ENCODE data around the gene FXYD7.
"Not testable (repeated sequence)": the region's sequence is repeated elsewhere in the genome, so short reads cannot be mapped to it uniquely, and the experiment has no call there.

The FXYD7 gene

DNA sequence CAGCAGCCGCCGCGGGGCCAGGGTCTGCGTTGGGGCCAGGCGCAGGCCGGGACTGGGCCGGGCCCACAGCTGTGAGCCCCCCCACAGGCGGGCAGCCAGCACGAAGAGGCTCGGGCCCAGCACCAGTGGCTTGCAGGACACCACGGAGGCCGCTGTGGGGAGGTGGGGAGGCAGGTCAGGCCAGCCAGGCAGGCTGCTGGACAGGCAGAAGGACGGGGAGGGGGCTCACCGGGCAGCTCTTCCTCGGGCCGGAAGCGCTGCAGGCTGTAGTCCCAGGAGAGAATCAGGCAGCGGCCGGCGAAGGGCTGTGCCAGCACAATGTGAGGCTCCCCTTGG, 16.5 kb upstream of the FXYD7 start:
- H4K8ac ChIP-seq (ENCODE audit: low read depth, low read length), result no peak overlapping the region
- H4K12ac ChIP-seq (ENCODE audit: low read depth, low read length), result no peak overlapping the region
- H3K27ac ChIP-seq (ENCODE audit: low read depth, low read length), result no peak overlapping the region
- no peak overlapping the region for H2BK5ac ChIP-seq (ENCODE audit: low read depth, low read length, poor library complexity)
- H4K91ac ChIP-seq (ENCODE audit: low read depth, low read length), result no peak overlapping the region
- H2AK5ac ChIP-seq (ENCODE audit: low read length), result no peak overlapping the region
- no peak overlapping the region for H2BK12ac ChIP-seq (ENCODE audit: low read length)
- no peak overlapping the region for H3K23ac ChIP-seq (ENCODE audit: low read length)
- H3K4ac ChIP-seq (ENCODE audit: low read depth, low read length), result no peak overlapping the region
- no CpG with 5 or more reads among the region's 20 CpGs for WGBS (ENCODE audit: extremely low coverage, insufficient coverage, insufficient read length)
- no peak overlapping the region for H3K4me3 ChIP-seq (ENCODE audit: low read depth, low read length)
- no peak overlapping the region for H3K4me2 ChIP-seq (ENCODE audit: low read length)
- no peaks in the 10 kb centered on the region for H3K4me1 ChIP-seq (ENCODE audit: control insufficient read depth in 1 of 2, insufficient read depth in 2 of 2, low read length in 2 of 2)
- H3K14ac ChIP-seq (ENCODE audit: low read length), result no peak overlapping the region
- no peak overlapping the region for H2AFZ ChIP-seq (ENCODE audit: insufficient read depth, low read length, poor library complexity)
- H3K79me2 ChIP-seq (ENCODE audit: control insufficient read depth, insufficient read depth, low read length, poor library complexity), result no peaks in the 10 kb centered on the region
- DNase-seq, result no peak
- no peak overlapping the region for H3K9ac ChIP-seq (ENCODE audit: low read length)
- no peaks in the 10 kb centered on the region for H3K36me3 ChIP-seq (ENCODE audit: control insufficient read depth in 1 of 2, insufficient read depth in 2 of 2, low read length in 2 of 2)
- H3K9me3 ChIP-seq (ENCODE audit: insufficient read depth, low read depth, low read length), result peaks cover 2% of the 10 kb centered on the region
- no peaks in the 10 kb centered on the region for H3K27me3 ChIP-seq (ENCODE audit: insufficient read depth, low read length)
- H3K79me1 ChIP-seq (ENCODE audit: low read length), result no peaks in the 10 kb centered on the region
- no peak overlapping the region for H2BK120ac ChIP-seq (ENCODE audit: insufficient read depth, low read length, poor library complexity)
- no peak overlapping the region for H3K18ac ChIP-seq (ENCODE audit: low read length)

DNA sequence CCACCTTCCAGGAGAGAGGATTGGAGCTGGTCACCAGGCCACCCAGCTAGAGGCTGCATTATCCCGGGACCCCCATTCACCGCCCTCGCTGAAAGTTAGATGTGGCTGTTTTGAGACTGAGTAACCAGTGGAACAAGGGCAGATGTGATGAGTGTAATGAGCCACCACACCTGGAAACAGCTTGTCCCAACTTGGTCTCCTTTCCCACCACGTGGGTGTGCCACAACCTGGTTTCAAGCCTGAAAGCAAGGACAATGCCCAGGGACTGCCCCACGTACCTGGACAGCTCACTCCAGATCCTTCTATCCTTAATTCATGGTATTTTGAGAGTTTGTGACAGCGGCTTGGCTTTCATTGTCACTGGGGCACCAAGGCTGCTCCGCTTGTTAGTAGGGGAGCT, 15.2 kb upstream of the FXYD7 start:
- H4K8ac ChIP-seq (ENCODE audit: low read depth, low read length), result no peak overlapping the region
- no peak overlapping the region for H3K9ac ChIP-seq (ENCODE audit: low read length)
- H3K36me3 ChIP-seq (ENCODE audit: control insufficient read depth in 1 of 2, insufficient read depth in 2 of 2, low read length in 2 of 2), result no peaks in the 10 kb centered on the region
- no peaks in the 10 kb centered on the region for H3K79me2 ChIP-seq (ENCODE audit: control insufficient read depth, insufficient read depth, low read length, poor library complexity)
- no peak overlapping the region for H3K23ac ChIP-seq (ENCODE audit: low read length)
- H3K4me1 ChIP-seq (ENCODE audit: control insufficient read depth in 1 of 2, insufficient read depth in 2 of 2, low read length in 2 of 2), result no peaks in the 10 kb centered on the region
- H2BK5ac ChIP-seq (ENCODE audit: low read depth, low read length, poor library complexity), result no peak overlapping the region
- no peak overlapping the region for H2BK12ac ChIP-seq (ENCODE audit: low read length)
- H2BK120ac ChIP-seq (ENCODE audit: insufficient read depth, low read length, poor library complexity), result no peak overlapping the region
- H3K27ac ChIP-seq (ENCODE audit: low read depth, low read length), result no peak overlapping the region
- no peaks in the 10 kb centered on the region for H3K27me3 ChIP-seq (ENCODE audit: insufficient read depth, low read length)
- no peak overlapping the region for H2AFZ ChIP-seq (ENCODE audit: insufficient read depth, low read length, poor library complexity)
- H2AK5ac ChIP-seq (ENCODE audit: low read length), result no peak overlapping the region
- no peak overlapping the region for H3K4ac ChIP-seq (ENCODE audit: low read depth, low read length)
- no CpG with 5 or more reads among the region's 7 CpGs for WGBS (ENCODE audit: extremely low coverage, insufficient coverage, insufficient read length)
- no peak for DNase-seq
- no peak overlapping the region for H4K12ac ChIP-seq (ENCODE audit: low read depth, low read length)
- peaks cover 4% of the 10 kb centered on the region for H3K9me3 ChIP-seq (ENCODE audit: insufficient read depth, low read depth, low read length)
- no peak overlapping the region for H3K4me2 ChIP-seq (ENCODE audit: low read length)
- H3K18ac ChIP-seq (ENCODE audit: low read length), result no peak overlapping the region
- H3K14ac ChIP-seq (ENCODE audit: low read length), result no peak overlapping the region
- H3K79me1 ChIP-seq (ENCODE audit: low read length), result no peaks in the 10 kb centered on the region
- no peak overlapping the region for H3K4me3 ChIP-seq (ENCODE audit: low read depth, low read length)
- H4K91ac ChIP-seq (ENCODE audit: low read depth, low read length), result no peak overlapping the region

DNA sequence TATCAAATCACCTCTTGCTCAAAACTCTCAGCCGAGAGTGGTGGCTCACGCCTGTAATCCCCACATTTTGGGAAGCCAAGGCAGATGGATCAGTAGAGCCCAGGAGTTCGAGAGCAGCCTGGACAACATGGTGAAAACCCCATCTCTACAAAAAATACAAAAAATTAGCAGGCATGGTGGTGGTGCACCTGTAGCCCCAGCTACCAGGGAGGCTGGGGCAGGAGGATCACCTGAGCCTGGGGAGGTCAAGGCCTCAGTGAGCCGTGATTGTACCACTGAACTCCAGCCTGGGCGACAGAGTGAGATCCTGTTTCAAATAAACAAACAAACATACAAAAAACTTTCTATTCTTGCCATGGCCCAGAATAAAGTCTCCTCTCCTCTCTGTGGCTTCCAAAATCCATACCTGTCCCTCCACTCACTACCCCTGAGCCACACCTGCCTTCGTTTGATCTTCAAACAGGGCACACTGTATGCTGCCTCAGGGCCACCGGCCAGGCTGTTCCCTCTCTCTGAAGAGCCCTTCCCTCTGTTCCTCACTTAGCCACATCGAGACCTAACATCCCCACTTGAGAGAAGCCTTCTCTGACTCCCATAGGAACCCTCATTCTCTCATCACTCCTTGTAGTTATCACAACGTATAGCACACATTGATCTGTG, 14.5 kb upstream of the FXYD7 start:
- Histone ChIP-seq H3K9me3 (ENCODE audit: insufficient read depth, low read depth, low read length) (peaks cover 4% of the 10 kb centered on the region), H3K79me1 (ENCODE audit: low read length) (no peaks in the 10 kb centered on the region), H3K36me3 (ENCODE audit: control insufficient read depth in 1 of 2, insufficient read depth in 2 of 2, low read length in 2 of 2) (no peaks in the 10 kb centered on the region), H3K4me1 (ENCODE audit: control insufficient read depth in 1 of 2, insufficient read depth in 2 of 2, low read length in 2 of 2) (no peaks in the 10 kb centered on the region), H3K4ac (ENCODE audit: low read depth, low read length) (no peak overlapping the region), H3K18ac (ENCODE audit: low read length) (no peak overlapping the region), H4K8ac (ENCODE audit: low read depth, low read length) (no peak overlapping the region), H3K14ac (ENCODE audit: low read length) (no peak overlapping the region), H3K27me3 (ENCODE audit: insufficient read depth, low read length) (no peaks in the 10 kb centered on the region), H3K9ac (ENCODE audit: low read length) (no peak overlapping the region), H2BK120ac (ENCODE audit: insufficient read depth, low read length, poor library complexity) (no peak overlapping the region), H4K91ac (ENCODE audit: low read depth, low read length) (no peak overlapping the region), H2AFZ (ENCODE audit: insufficient read depth, low read length, poor library complexity) (no peak overlapping the region), H2AK5ac (ENCODE audit: low read length) (no peak overlapping the region), H4K12ac (ENCODE audit: low read depth, low read length) (no peak overlapping the region), H3K27ac (ENCODE audit: low read depth, low read length) (no peak overlapping the region), H3K23ac (ENCODE audit: low read length) (no peak overlapping the region), H3K79me2 (ENCODE audit: control insufficient read depth, insufficient read depth, low read length, poor library complexity) (no peaks in the 10 kb centered on the region), H2BK5ac (ENCODE audit: low read depth, low read length, poor library complexity) (no peak overlapping the region), H2BK12ac (ENCODE audit: low read length) (no peak overlapping the region), H3K4me2 (ENCODE audit: low read length) (no peak overlapping the region), H3K4me3 (ENCODE audit: low read depth, low read length) (no peak overlapping the region)
- DNase-seq, result no peak
- WGBS (ENCODE audit: extremely low coverage, insufficient coverage, insufficient read length), result no CpG with 5 or more reads among the region's 9 CpGs

DNA sequence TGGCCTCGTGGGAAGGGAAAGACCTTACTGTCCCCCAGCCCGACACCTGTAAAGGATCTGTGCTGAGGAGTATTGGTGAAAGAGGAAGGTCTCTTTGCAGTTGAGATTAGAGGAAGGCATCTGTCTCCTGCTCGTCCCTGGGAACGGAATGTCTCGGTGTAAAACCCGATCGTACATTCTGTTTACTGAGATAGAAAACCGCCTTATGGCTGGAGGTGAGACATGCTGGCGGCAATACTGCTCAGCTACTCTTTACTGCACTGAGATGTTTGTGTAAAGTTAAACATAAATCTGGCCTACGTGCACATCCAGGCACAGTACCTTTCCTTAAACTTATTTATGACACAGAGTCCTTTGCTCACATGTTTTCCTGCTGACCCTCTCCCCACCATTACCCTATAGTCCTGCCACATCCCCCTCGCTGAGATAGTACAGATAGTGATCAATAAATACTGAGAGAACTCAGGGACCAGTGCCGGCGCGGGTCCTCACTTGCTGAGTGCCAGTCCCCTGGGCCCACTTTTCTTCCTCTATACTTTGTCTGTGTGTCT, 13.3 kb upstream of the FXYD7 start:
- not testable (repeated sequence) for H2AK5ac ChIP-seq (ENCODE audit: low read length); H3K79me1 ChIP-seq (ENCODE audit: low read length)
- WGBS (ENCODE audit: extremely low coverage, insufficient coverage, insufficient read length), result no CpG with 5 or more reads among the region's 14 CpGs

More for the DNA sequence above, 13.3 kb upstream of the FXYD7 start:
- H3K9me3 ChIP-seq (ENCODE audit: insufficient read depth, low read depth, low read length); H3K27me3 ChIP-seq (ENCODE audit: insufficient read depth, low read length); H4K91ac ChIP-seq (ENCODE audit: low read depth, low read length); H2BK12ac ChIP-seq (ENCODE audit: low read length); H3K27ac ChIP-seq (ENCODE audit: low read depth, low read length); H3K9ac ChIP-seq (ENCODE audit: low read length); H2BK5ac ChIP-seq (ENCODE audit: low read depth, low read length, poor library complexity); H3K4me2 ChIP-seq (ENCODE audit: low read length); DNase-seq; H3K4me3 ChIP-seq (ENCODE audit: low read depth, low read length); H3K18ac ChIP-seq (ENCODE audit: low read length); H3K23ac ChIP-seq (ENCODE audit: low read length); H3K4ac ChIP-seq (ENCODE audit: low read depth, low read length); H4K8ac ChIP-seq (ENCODE audit: low read depth, low read length); H3K36me3 ChIP-seq (ENCODE audit: control insufficient read depth in 1 of 2, insufficient read depth in 2 of 2, low read length in 2 of 2); H3K4me1 ChIP-seq (ENCODE audit: control insufficient read depth in 1 of 2, insufficient read depth in 2 of 2, low read length in 2 of 2); H3K14ac ChIP-seq (ENCODE audit: low read length); H2AFZ ChIP-seq (ENCODE audit: insufficient read depth, low read length, poor library complexity); H3K79me2 ChIP-seq (ENCODE audit: control insufficient read depth, insufficient read depth, low read length, poor library complexity); H2BK120ac ChIP-seq (ENCODE audit: insufficient read depth, low read length, poor library complexity); H4K12ac ChIP-seq (ENCODE audit: low read depth, low read length): not testable (repeated sequence)

Data from trophoblast cell (in vitro differentiated cells and primary cell).